Testis (tissue), 3 donors: ENCODE data around the gene ZNF576. TPM values are rescaled to one million over a fixed set of nuclear protein-coding genes. Genes with fewer than 3 reads are reported as not detected.

Experiments used
- polyA plus RNA-seq: library from polyadenylated mRNA; stranded (reverse); fragments of 350-450 nt; fragmentation: Illumina TruSeq; extraction: RNeasy Lipid Tissue Mini Kit (QIAGEN cat#74804); gene quantifications from one replicate; pipeline ENCODE4 v1.2.3, GENCODE V29; 2014; ENCODE audit warnings: low read depth, low replicate concordance; ENCODE audit not compliant: insufficient read depth
- total RNA-seq, 2 donors: library from RNA; depleted of rRNA; stranded (reverse); fragments of >200 nt; gene quantifications; one replicate each; pipeline ENCODE4 v1.2.3, GENCODE V29; 2016

Gene ZNF576
- total and polyA plus RNA-seq, 3 donors from 2014 or later = 14.6 to 23.1 (median 17.9) TPM

Other genes with a start within 250 kb of the ZNF576 start
- gene CD177, start 242.9 kb upstream of the ZNF576 start, total RNA-seq = under 1 TPM; 0.39 to 0.74 TPM
- gene CD177, start 242.9 kb upstream of the ZNF576 start, polyA plus RNA-seq = 0.57 TPM
- 10 to 100 TPM; 73.1 to 93.3 TPM for gene TEX101, start 181.7 kb upstream of the ZNF576 start, total RNA-seq
- gene TEX101, start 181.7 kb upstream of the ZNF576 start, polyA plus RNA-seq = 231 TPM
- gene LYPD3, start 131.0 kb upstream of the ZNF576 start, total RNA-seq = 1 to 10 TPM in 1 of 2 donors, under 1 TPM in 1; 0.71 to 1.2 TPM
- 1.3 TPM for gene LYPD3, start 131.0 kb upstream of the ZNF576 start, polyA plus RNA-seq
- gene PHLDB3, start 91.8 kb upstream of the ZNF576 start, total RNA-seq = 10 to 100 TPM; 27.1 to 28.3 TPM
- 62.2 TPM for gene PHLDB3, start 91.8 kb upstream of the ZNF576 start, polyA plus RNA-seq
- 10 to 100 TPM; 11.2 to 11.5 TPM for gene ETHE1, start 69.4 kb upstream of the ZNF576 start, total RNA-seq
- 13.1 TPM for gene ETHE1, start 69.4 kb upstream of the ZNF576 start, polyA plus RNA-seq
- 1 to 10 TPM; 1.1 to 1.7 TPM for gene ZNF575, start 63.4 kb upstream of the ZNF576 start, total RNA-seq
- 2.4 TPM for gene ZNF575, start 63.4 kb upstream of the ZNF576 start, polyA plus RNA-seq
- 10 to 100 TPM; 40.6 to 44.8 TPM for gene XRCC1, start 21.1 kb upstream of the ZNF576 start, total RNA-seq
- gene XRCC1, start 21.1 kb upstream of the ZNF576 start, polyA plus RNA-seq = 49.1 TPM
- 1 to 10 TPM; 5.8 to 5.9 TPM for gene PINLYP, start 20.8 kb upstream of the ZNF576 start, total RNA-seq
- 9.9 TPM for gene PINLYP, start 20.8 kb upstream of the ZNF576 start, polyA plus RNA-seq
- 10 to 100 TPM; 26.4 to 29.0 TPM for gene IRGQ, start 461 bp upstream of the ZNF576 start, total RNA-seq
- gene IRGQ, start 461 bp upstream of the ZNF576 start, polyA plus RNA-seq = 6.0 TPM
- 10 to 100 TPM in 1 of 2 donors, 1 to 10 TPM in 1; 8.4 to 21.3 TPM for gene SRRM5, start 15.5 kb downstream of the ZNF576 start, total RNA-seq
- gene SRRM5, start 15.5 kb downstream of the ZNF576 start, polyA plus RNA-seq = 36.0 TPM
- gene ZNF428, start 23.0 kb downstream of the ZNF576 start, total RNA-seq = 10 to 100 TPM; 93.1 to 94.2 TPM
- gene ZNF428, start 23.0 kb downstream of the ZNF576 start, polyA plus RNA-seq = 64.1 TPM
- gene CADM4, start 43.3 kb downstream of the ZNF576 start, total RNA-seq = 1 to 10 TPM; 1.5 to 4.3 TPM
- 7.8 TPM for gene CADM4, start 43.3 kb downstream of the ZNF576 start, polyA plus RNA-seq
- gene PLAUR, start 73.6 kb downstream of the ZNF576 start, total RNA-seq = 1 to 10 TPM; 4.3 to 8.4 TPM
- gene PLAUR, start 73.6 kb downstream of the ZNF576 start, polyA plus RNA-seq = 7.3 TPM
- 100 to 1,000 TPM in 1 of 2 donors, 10 to 100 TPM in 1; 97.4 to 218 TPM for gene IRGC, start 119.5 kb downstream of the ZNF576 start, total RNA-seq
- gene IRGC, start 119.5 kb downstream of the ZNF576 start, polyA plus RNA-seq = 167 TPM
- 10 to 100 TPM; 65.0 to 76.8 TPM for gene SMG9, start 158.4 kb downstream of the ZNF576 start, total RNA-seq
- gene SMG9, start 158.4 kb downstream of the ZNF576 start, polyA plus RNA-seq = 144 TPM
- gene KCNN4, start 184.4 kb downstream of the ZNF576 start, total RNA-seq = 1 to 10 TPM; 2.3 to 4.6 TPM
- 4.1 TPM for gene KCNN4, start 184.4 kb downstream of the ZNF576 start, polyA plus RNA-seq
- gene LYPD5, start 205.9 kb downstream of the ZNF576 start, total RNA-seq = 10 to 100 TPM in 1 of 2 donors, 1 to 10 TPM in 1; 4.9 to 14.7 TPM
- gene LYPD5, start 205.9 kb downstream of the ZNF576 start, polyA plus RNA-seq = 12.6 TPM
- gene ZNF283, start 230.7 kb downstream of the ZNF576 start, total RNA-seq = 10 to 100 TPM in 1 of 2 donors, 1 to 10 TPM in 1; 6.9 to 10.7 TPM
- gene ZNF283, start 230.7 kb downstream of the ZNF576 start, polyA plus RNA-seq = 2.9 TPM